Astrocyte (in vitro differentiated cells and primary cell): ENCODE data around the gene RAC2.

Experiments
- EZH2 ChIP-seq: IDR thresholded peaks from 2 replicates; pipeline ENCODE4 v1.6.1; 2012; ENCODE audit warnings: mild to moderate bottlenecking, low read length, inconsistent platforms; ENCODE audit not compliant: insufficient read depth
- TF ChIP-seq, protein P1 (sequence below): IDR thresholded peaks from 2 replicates; pipeline ENCODE4 v1.5.1; 2011; ENCODE audit warnings: low read depth, mild to moderate bottlenecking, inconsistent platforms, low read length, moderate library complexity; ENCODE audit not compliant: insufficient read depth

DNA sequence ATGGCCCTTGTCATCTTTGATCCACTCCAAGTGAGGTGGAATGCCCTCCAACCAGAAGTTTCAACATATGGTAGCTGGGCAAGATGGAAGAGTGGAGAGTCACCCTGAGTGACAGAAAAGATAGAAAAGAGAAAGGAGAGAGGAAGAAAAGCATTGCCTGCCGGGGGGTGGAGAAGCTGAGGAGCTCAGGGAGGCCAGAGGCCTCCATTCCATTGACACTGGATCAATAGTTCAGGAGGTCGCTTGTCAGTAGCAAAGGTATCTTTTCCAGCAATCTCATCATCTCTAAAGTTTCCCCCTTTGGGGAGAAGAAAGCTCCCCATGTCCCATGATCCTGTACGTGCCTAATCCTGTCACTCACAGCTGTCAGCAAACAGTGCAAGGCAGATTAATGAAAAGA is 49.3 kb downstream of the RAC2 start:
- TF ChIP-seq, protein P1, sequence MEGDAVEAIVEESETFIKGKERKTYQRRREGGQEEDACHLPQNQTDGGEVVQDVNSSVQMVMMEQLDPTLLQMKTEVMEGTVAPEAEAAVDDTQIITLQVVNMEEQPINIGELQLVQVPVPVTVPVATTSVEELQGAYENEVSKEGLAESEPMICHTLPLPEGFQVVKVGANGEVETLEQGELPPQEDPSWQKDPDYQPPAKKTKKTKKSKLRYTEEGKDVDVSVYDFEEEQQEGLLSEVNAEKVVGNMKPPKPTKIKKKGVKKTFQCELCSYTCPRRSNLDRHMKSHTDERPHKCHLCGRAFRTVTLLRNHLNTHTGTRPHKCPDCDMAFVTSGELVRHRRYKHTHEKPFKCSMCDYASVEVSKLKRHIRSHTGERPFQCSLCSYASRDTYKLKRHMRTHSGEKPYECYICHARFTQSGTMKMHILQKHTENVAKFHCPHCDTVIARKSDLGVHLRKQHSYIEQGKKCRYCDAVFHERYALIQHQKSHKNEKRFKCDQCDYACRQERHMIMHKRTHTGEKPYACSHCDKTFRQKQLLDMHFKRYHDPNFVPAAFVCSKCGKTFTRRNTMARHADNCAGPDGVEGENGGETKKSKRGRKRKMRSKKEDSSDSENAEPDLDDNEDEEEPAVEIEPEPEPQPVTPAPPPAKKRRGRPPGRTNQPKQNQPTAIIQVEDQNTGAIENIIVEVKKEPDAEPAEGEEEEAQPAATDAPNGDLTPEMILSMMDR: no peak
- no peak for TF ChIP-seq EZH2
